Activated CD4-positive, alpha-beta T cell treated with anti-CD3 and anti-CD28 coated beads for 1 hour (primary cell): ENCODE data around the gene CYP2D6.

Source experiments
- DNase-seq: peaks from one replicate; pipeline ENCODE4 v3.0.0-alpha.2; 2020

The CYP2D6 gene

DNA sequence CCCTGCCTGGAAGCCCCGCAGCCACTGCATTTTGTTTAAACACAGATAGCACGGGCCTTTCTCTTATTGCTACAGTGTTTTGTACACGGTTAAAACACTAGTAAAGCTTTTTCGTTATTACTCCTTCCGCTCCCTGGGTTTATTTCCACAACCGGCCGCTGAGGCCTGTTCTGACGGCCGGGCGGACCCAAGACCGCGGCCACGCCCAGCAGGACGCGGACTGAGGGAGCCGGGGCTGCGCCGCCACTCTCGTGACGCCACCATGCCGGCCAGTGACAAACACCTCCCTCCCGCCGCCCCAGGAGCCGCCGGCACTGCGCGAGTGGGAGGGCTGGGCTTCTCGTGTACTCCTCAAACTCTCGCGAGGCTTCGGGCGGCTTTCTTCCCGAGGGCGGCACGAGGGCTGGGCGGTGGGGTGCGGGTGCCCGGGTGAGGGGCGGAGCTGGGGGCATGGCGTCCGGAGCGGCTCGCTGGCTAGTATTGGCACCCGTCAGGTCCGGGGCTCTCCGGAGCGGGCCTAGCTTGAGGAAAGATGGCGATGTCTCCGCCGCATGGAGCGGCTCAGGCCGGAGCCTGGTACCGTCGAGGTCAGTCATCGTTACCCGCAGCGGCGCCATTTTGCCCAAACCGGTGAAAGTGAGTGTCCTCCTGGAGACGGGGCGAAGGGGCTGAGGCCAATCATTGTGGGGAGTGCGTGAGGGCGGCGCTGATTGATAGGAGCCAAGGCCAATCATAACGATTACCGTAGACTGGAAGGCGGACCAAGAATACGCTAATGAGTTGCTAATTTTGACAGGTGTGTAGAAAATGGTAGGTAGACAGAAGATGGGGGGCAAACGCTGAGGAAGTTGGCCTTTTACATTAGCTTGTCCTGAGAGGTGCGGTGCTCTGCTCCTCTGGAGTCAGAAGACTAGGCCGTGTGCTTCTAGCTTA is 51.0 kb downstream of the CYP2D6 start, which contains the start of gene SMDT1:
Gene SMDT1, plus strand, starts transcription at position 382 of the 933 bp plus-strand sequence. Its CDS starts 69 bp downstream, at position 451.
- peak; percentile 98 for DNase-seq

DNA sequence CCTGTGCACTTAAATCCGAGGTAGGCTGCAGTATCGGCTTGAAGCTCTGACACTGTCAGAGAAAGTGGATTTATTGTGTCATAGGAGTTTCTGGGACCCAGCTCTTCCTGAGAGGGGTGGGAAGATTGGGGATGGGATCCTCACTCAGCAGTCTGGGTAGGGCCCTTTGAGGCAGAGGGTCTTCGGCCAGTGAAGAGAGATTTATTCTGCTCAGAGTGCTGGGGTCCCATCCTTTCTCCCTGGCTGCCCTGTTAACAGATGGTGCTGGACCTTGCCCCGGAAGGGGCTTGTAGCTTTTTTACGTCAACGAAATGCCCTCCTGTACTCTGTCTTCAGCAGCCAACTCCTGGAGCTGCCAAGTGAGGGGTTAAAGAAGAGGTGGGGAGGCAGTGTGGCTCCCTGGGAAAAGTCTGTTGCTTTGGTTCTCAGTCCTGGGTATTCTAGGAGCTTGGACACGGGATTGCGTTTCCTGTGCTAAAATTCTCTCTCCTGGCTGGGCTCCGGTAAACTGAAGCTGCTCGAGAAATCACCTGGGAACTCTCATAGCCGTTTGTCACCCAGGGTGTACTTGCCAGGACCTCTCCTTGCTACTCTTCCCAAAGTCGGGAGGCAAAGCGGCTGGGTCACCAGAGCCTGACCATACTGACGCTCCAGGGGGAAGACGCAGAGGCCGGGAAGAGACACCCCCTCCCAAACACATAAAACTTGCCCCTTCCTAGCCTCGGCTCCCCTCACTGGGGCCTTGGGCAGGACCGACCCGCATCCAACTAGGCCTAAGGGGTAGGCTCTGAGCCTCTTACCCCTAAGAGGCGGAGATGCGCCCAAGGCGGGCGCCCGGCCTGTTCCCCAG is 51.9 kb downstream of the CYP2D6 start:
- no peak for DNase-seq

DNA sequence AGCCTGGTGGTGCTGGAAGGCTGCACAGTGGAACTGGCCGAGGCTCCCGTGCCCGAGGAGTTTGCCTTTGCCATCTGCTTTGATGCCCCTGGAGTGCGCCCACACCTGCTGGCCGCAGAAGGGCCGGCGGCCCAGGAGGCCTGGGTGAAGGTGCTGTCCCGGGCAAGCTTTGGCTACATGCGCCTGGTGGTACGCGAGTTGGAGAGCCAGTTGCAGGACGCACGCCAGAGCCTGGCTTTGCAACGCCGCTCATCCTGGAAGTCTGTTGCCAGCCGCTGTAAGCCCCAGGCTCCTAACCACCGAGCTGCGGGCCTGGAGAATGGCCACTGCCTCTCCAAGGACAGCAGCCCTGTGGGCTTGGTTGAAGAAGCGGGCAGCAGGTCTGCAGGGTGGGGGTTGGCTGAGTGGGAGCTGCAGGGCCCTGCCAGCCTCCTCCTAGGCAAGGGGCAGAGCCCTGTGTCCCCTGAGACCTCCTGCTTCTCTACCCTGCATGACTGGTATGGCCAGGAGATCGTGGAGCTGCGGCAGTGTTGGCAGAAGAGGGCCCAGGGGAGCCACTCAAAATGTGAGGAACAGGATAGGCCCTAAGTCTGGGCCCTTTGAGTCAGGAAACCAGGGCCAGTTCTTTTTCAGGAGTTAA is 53.0 kb downstream of the CYP2D6 start:
- DNase-seq, result no peak

DNA sequence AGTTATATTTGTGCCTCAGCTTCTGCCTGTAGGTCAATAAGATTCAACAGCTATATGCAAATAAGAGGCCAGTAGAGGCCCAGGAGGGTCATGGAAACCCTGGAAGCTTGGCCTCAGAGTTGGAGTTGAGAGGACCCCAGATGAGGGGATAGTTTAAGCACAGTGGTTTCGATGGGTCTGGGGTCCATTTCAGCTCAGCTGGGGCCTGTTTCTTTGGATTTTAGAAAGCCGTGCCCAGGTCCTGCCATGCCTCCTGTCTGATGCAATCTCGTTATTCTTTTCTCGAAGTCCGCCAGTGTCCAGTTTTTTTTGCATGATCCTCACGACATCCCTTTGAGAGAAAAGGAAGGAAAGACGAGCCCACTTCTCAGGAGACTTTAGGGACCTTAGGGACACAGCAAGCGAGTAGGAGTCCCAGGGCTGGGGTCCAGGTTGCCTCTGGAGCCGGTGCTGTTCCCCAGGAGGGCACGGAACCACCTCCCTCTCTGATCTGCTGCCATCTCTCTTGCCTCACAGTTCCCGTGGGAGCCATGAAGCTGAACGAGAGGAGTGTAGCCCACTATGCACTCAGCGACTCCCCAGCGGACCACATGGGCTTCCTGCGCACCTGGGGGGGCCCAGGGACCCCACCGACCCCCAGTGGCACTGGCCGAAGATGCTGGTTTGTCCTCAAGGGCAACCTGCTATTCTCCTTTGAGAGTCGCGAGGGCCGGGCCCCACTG is 53.7 kb downstream of the CYP2D6 start:
- no peak for DNase-seq
